Glomerular visceral epithelial cell (primary cell): ENCODE measurements around the gene DIRAS2.

Experiments used
- DNase-seq: peaks from one replicate; pipeline ENCODE4 v3.0.0-alpha.2; 2016; ENCODE audit errors: extremely low spot score

DIRAS2 gene

GRCh38 chr9:90612957-90613356 lies 29.7 kb downstream of the DIRAS2 start:
- no peak for DNase-seq

- DNase-seq: no peak
These were observed 31.1 kb downstream of the DIRAS2 start for GRCh38 chr9:90611568-90611967.

DNA sequence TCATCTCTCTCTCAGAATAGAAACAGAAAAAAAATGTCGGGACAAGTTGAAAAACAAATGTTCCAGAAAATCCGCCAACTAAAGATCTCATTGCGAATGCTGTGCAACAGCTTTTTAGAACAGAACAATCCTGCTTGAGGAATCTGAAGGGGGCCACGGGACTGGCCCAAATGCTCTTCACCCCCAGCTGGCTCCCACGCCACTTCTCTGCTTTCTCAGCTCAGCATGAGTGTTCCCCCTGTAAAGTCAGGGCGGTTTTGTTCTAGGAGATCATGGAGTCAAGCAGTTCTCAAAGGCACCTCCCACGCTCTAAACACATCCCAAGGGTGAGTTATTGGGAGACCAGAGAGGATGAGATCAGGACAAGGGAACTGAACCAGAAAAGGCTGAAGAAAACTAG lies 31.5 kb downstream of the DIRAS2 start:
- no peak for DNase-seq

- no peak for DNase-seq
These were observed 34.7 kb downstream of the DIRAS2 start for GRCh38 chr9:90607701-90608516.

- DNase-seq: no peak
These were observed 42.6 kb downstream of the DIRAS2 start for GRCh38 chr9:90600029-90600428.

GRCh38 chr9:90598191-90598590 lies 44.4 kb downstream of the DIRAS2 start:
- no peak for DNase-seq

DNA sequence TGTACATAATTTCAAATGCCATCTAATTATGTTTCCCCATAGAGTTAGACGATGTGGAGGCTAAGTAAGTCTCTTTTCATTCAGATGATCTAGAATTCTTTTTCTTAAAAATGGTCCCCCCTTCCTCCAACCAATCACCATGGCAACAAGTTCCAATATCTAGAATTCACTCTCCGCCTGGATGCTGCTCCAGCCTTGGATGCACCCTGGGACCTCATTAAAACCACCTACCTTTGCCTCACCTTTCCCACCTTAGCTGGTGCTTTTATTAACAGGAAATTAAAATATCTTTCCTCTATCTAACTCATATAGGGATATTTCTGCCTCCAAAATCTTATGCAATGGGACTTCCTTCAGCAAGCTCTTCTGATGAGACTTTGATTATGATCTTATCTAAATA lies 49.0 kb downstream of the DIRAS2 start:
- no peak for DNase-seq

- no peak for DNase-seq
These were observed 62.0 kb downstream of the DIRAS2 start for GRCh38 chr9:90580576-90580975.

- DNase-seq: no peak
These were observed 63.4 kb downstream of the DIRAS2 start for GRCh38 chr9:90579181-90579580.

DNA sequence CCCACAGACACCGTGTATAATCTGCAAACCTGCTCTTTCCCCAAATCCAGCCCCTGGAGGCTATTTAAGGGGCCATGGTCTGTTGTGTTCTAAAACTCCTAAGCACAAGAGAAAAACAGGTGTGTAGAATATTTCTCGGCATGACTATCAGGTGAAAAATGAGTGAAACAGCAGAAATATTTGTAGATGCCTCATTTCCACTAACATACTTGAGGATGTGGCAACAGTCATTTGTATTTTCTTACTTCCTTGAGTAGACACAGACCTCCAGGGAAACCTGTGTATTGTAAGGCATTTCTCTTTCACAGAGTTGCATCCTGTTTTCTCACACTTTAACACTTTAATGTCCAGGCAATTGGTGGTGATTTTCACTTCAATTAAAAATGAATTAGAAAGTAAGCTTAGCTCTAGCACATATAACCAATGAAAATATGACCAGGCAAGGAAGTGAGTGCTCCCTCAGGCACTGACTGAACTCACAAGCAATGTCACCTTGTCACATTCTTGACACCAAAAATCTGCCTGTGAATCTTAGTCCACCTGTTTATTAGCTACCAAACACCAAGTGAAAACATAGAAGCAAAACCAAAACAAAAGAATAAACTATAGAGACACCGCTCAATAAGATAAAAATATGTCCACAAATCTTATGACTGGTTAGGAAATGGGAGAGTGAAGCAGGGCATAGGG lies 64.4 kb downstream of the DIRAS2 start:
- DNase-seq: no peak

DNA sequence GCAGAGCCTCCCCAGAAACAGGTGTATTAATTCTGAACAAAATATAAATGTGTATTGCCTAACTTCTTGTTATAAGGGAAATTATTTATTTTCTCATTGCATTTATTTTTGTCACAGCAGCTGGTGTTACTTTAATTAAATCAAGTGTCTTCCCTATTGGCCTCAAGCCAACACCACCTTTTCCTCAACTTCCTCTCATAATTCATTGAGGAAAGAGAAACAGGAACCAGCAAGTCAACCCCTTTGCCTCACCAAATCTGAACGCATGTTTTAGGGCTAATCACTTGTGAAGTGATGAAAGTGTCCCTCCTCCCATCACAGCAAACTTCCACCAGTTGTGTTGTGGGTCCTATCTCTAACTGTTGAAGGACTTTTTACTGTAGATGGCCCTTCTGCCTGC lies 73.1 kb downstream of the DIRAS2 start:
- no peak for DNase-seq

GRCh38 chr9:90568667-90569066 lies 74.0 kb downstream of the DIRAS2 start:
- no peak for DNase-seq

DNA sequence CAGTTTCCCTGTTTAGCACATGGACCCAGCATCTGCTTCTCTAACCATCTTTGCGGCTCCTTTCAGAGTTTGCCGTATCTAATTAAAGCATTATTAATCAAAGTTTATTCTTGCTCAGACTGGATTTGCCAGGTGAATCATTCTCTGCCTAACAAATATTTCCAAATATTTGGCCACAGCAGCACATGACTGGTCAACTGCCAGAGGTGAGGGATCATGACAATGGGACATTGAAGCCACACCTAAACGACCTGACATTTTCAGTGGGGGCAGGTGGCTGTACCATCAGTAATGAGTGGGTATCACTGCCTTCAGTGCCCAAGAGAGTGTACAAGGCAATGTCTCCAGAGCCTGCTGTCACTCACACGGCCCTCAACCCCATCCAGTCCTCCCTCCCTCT lies 80.4 kb downstream of the DIRAS2 start:
- no peak for DNase-seq
